Thymus (tissue), 11 donors: ENCODE results near the gene PHKB. TPM values are rescaled to one million over a fixed set of nuclear protein-coding genes. Genes with fewer than 3 reads are reported as not detected.

Experiments used
- DNase-seq, 9 donors: peaks; one replicate each; pipeline ENCODE4 v3.0.0-alpha.2; 2013; ENCODE audit warnings: low spot score in 9 of 9, low read depth in 6 of 9, missing footprints in 1 of 9
- H3K27ac ChIP-seq, 2 donors: one replicate each; pipeline ENCODE4 v1.5.1; 2013; ENCODE audit warnings: control low read depth in 1 of 2, low read depth in 1 of 2, low read length in 1 of 2, mild to moderate bottlenecking in 1 of 2, moderate library complexity in 1 of 2
- H3K27me3 ChIP-seq, 2 donors: one replicate each; pipeline ENCODE4 v1.5.1; 2013; ENCODE audit warnings: low read length in 1 of 2; ENCODE audit not compliant: control insufficient read depth in 2 of 2, insufficient read depth in 1 of 2
- H3K36me3 ChIP-seq, 2 donors: one replicate each; pipeline ENCODE4 v1.5.1; 2013; ENCODE audit warnings: low read length in 1 of 2, mild to moderate bottlenecking in 1 of 2, moderate library complexity in 1 of 2; ENCODE audit not compliant: control insufficient read depth in 2 of 2, insufficient read depth in 2 of 2
- H3K4me1 ChIP-seq, 2 donors: one replicate each; pipeline ENCODE4 v1.5.1; 2013; ENCODE audit warnings: low read length in 2 of 2; ENCODE audit not compliant: control insufficient read depth in 2 of 2, insufficient read depth in 2 of 2
- H3K4me3 ChIP-seq, 2 donors: one replicate each; pipeline ENCODE4 v1.5.1; 2013; ENCODE audit warnings: low read length in 2 of 2, control low read depth in 1 of 2, mild to moderate bottlenecking in 1 of 2
- H3K9me3 ChIP-seq, 2 donors: one replicate each; pipeline ENCODE4 v1.5.1; 2013; ENCODE audit warnings: low read length in 1 of 2, mild to moderate bottlenecking in 1 of 2; ENCODE audit not compliant: control insufficient read depth in 2 of 2, insufficient read depth in 1 of 2
- WGBS: extraction: QIAGEN DNeasy Blood & Tissue Kit; methylation state at CpG from one replicate; pipeline ENCODE4 v1.1.7; 2013; 5-methylcytosine and 5-hydroxymethylcytosine counted together
- polyA plus RNA-seq: library from polyadenylated mRNA; stranded (reverse); fragments of 200-250 nt; gene quantifications from one replicate; pipeline ENCODE4 v1.2.3, GENCODE V29; 2013
- total RNA-seq: library from RNA; stranded (reverse); fragments of 120-200 nt; gene quantifications from one replicate; pipeline ENCODE4 v1.2.4, GENCODE V29; 2013
- donor health status: healthy.

Gene PHKB
- total and polyA plus RNA-seq, 2 donors: 34.7 to 35.1 TPM

- Histone ChIP-seq H3K9me3 (no peaks in the 10 kb centered on the region), H3K4me1 (no peaks in the 10 kb centered on the region), H3K27me3 (no peaks in the 10 kb centered on the region), H3K27ac (no peak overlapping the region), H3K36me3 (no peaks in the 10 kb centered on the region), H3K4me3 (no peak overlapping the region)
- no peak for DNase-seq
- WGBS: 84% methylated on average over 6 of the region's 6 CpGs
Measured at GRCh38 chr16:47734081-47734857, 273.1 kb downstream of the PHKB start.

GRCh38 chr16:47734987-47735594 lies 274.0 kb downstream of the PHKB start:
- H3K27me3 ChIP-seq: no peaks in the 10 kb centered on the region
- H3K4me1 ChIP-seq: no peaks in the 10 kb centered on the region
- 85% methylated on average over 4 of the region's 4 CpGs for WGBS
- no peaks in the 10 kb centered on the region for H3K9me3 ChIP-seq
- DNase-seq: no peak
- no peak overlapping the region for H3K27ac ChIP-seq
- H3K4me3 ChIP-seq: no peak overlapping the region
- no peaks in the 10 kb centered on the region for H3K36me3 ChIP-seq

GRCh38 chr16:47750371-47750770 lies 289.2 kb downstream of the PHKB start:
- H3K4me1 ChIP-seq: no peaks in the 10 kb centered on the region
- H3K27me3 ChIP-seq: no peaks in the 10 kb centered on the region
- H3K9me3 ChIP-seq: no peaks in the 10 kb centered on the region
- WGBS: 94% methylated on average over 3 of the region's 3 CpGs
- H3K27ac ChIP-seq: no peak overlapping the region
- H3K4me3 ChIP-seq: no peak overlapping the region
- DNase-seq: no peak
- H3K36me3 ChIP-seq: no peaks in the 10 kb centered on the region

Other genes with a start within 250 kb of the PHKB start
- gene ITFG1, start 268 bp upstream of the PHKB start, total RNA-seq: 36.6 TPM
- gene ITFG1, start 268 bp upstream of the PHKB start, polyA plus RNA-seq: 28.8 TPM